Heart left ventricle (tissue), 13 donors: ENCODE data around the gene CFAP58.

ENCODE experiments used
- CTCF ChIP-seq, 12 donors: fragments of 200-600 bp; sonication (generic) in 4 of 12; IDR thresholded peaks; one replicate each; pipeline versions ENCODE4 v1.5.0 to v1.8.0; 2018 to 2022; ENCODE audit warnings: antibody characterized with exemption in 12 of 12, mild to moderate bottlenecking in 5 of 12
- POLR2A ChIP-seq, 2 donors: fragments of 450-650 bp; IDR thresholded peaks; one replicate each; pipeline ENCODE4 v1.6.1; 2017; ENCODE audit warnings: antibody characterized with exemption in 2 of 2, mild to moderate bottlenecking in 2 of 2, moderate library complexity in 2 of 2
- donor health status: ischemic (EF 13 %, LVEDD 7.1; RV severe dilation, severe dysfunction).
- donor health status: DM: no; HTN: yes; CAD: no.
- donor health status: DM: no; HTN: no; CAD: no.
- donor health status: ischemic (EF 25% LVEDD 6.9; RV normal size, moderate dysfunction).
- donor health status: ischemic (EF 25% LVEDD 5.7; RV mildly dilated, moderate dysfunction).
- donor health status: ischemic (EF 35%, LVEDD 5.7; RV mildly dilated, moderate dysfunction).
- donor health status: nonischemic (EF 11% LVEDD 7.7; RV severe dilation, severe dysfunction).
- donor health status: DM: yes; HTN: yes; CAD: no.
- donor health status: PGD.
- donor health status: ischemic (EF 29% LVEDD 5.4; RV normal size, mild dysfunction).
- donor health status: nonischemic (EF 23%, LVEDD 6.1; RV moderate dilation, normal function).

GRCh38 chr10:104376784-104377300 is 23.2 kb downstream of the CFAP58 start:
- TF ChIP-seq CTCF (IDR thresholded peaks at IDR 0.05) (no peak), POLR2A (IDR thresholded peaks at IDR 0.05) (no peak)
